ENCODE data around the gene ENC1. TPM values are rescaled to one million over a fixed set of nuclear protein-coding genes. Genes with fewer than 3 reads are reported as not detected.
A peak's percentile ranks its signal among the peaks of the same experiment; 100 is the strongest.

The ENC1 gene
- polyA plus RNA-seq, 6 donors from 2014 or later: 3.3 to 10.3 (median 4.9) TPM

DNA sequence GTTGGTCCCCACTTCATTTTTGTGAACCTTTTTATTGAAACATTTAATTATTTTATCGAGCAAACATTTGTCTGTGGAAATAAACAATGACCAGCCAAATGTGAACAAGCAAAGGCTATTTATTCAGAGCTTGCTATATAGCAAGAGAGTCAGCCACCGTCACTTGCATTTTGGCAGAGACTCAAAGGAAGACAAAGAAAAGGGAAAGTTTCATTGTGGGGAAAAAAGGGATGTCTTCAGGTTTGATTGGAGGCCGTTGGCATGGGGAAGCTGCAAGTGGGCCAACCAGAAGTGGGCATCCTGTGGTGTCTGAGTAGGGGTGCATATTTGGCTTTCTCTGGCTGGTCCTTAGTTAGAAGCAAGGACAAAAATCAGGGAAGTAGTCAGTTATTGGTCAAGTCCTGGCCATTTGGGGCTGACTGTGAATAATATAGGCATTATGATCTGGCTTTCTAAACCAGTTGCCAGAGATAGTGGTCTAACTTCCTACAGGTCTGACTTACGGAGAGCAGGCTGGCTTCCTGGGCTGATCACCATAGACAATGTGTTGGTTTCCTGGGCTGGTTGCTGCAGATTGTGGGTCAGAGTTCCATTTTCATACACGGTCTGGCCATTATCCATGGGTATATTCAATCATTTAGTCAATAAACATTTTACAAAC lies 16.6 kb downstream of the ENC1 start:
- no peak for ATAC-seq (ENCODE audit: low read depth in 2 of 2)
- peaks cover 0 to 7% (median 0%) of the 10 kb centered on the region in 3 donors for H3K4me1 Mint-ChIP-seq
- H3K4me3 Mint-ChIP-seq: no peak overlapping the region
- H3K36me3 Mint-ChIP-seq: no peaks in the 10 kb centered on the region
- H3K9me3 Mint-ChIP-seq: no peaks in the 10 kb centered on the region
- peaks cover 9 to 31% (median 19%) of the 10 kb centered on the region in 3 donors for H3K27me3 Mint-ChIP-seq
- no peak for DNase-seq
- H3K27ac Mint-ChIP-seq: no peak overlapping the region

DNA sequence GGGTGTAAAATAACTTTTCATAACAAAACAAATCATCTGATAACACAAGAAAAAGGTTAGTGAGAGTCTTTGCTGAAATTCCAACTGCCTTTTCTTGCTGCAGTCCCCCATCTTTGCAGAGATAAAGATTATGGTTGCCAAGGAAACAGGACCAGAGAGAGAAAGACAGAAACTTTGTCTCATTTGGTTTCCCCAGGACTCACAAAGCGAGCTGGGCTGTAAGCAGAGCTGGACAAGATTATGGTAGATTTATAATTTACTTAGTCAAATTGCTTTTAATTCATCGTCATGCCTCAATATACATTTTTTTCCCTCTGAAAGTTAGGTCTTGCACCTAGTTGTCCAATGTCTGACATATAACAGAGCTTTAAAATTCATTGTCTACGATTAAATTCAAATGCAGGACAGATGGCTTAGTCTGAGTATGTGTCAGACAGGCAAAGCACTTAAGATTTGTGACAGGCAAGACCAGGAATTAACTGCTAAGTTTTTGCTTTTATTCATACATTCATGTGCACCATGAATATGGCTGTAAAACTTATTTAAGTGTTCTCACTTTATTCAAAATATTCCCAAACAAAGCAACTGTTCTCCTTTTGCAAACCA lies 17.4 kb downstream of the ENC1 start:
- Mint-ChIP-seq H3K4me1 (peaks cover 0 to 4% (median 0%) of the 10 kb centered on the region in 3 donors), H3K27ac (peak overlapping the region in 1 of 6 donors; percentile 20), H3K27me3 (peaks cover 10 to 34% (median 26%) of the 10 kb centered on the region in 3 donors), H3K4me3 (no peak overlapping the region), H3K9me3 (no peaks in the 10 kb centered on the region), H3K36me3 (no peaks in the 10 kb centered on the region)
- DNase-seq: no peak
- ATAC-seq (ENCODE audit: low read depth in 2 of 2): no peak

DNA sequence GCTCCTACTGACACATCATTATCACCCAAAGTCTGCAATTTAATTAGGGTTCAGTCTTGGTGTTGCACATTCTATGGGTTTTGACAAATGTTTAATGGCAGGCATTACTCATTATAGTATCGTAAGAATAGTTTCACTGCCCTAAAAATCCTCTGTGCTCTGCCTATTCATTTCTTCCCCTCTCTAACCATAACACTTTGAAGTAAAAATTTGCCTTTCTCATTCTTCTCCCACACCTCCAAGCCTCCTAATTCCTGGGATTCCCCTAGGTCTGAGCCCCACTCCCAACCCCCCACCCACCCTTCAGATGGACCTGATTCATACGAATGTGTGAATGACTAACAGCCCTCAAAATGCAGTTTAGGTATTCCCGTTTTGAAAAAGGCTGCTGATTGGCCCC lies 18.4 kb downstream of the ENC1 start:
- Mint-ChIP-seq H3K9me3 (no peaks in the 10 kb centered on the region), H3K27ac (peak overlapping the region in 2 of 6 donors; percentile 41 to 60), H3K27me3 (peaks cover 18 to 43% (median 34%) of the 10 kb centered on the region in 3 donors), H3K36me3 (no peaks in the 10 kb centered on the region), H3K4me1 (peaks cover 0 to 2% (median 0%) of the 10 kb centered on the region in 3 donors), H3K4me3 (no peak overlapping the region)
- DNase-seq (no peak), ATAC-seq (ENCODE audit: low read depth in 2 of 2) (no peak)

DNA sequence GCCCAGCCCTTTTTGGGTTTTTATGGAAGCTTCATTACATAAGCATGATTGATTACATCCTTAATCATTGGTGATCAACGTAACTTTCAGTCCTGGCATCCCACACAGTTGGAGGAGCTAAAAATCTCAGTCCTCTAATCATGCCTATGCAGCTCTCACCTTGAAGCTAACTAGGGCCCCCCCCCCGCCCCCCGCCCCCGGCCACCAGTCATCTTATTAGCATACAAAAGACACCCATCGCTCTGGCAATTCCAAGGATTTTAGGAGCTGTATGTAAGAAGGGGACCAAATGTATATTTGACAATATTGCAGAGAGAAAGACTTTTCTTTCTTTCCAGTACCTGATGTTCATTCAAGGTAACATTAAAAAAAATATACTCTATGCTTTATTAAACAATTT lies 19.0 kb downstream of the ENC1 start:
- Mint-ChIP-seq H3K27me3 (peaks cover 18 to 43% (median 34%) of the 10 kb centered on the region in 3 donors), H3K4me1 (peaks cover 0 to 2% (median 0%) of the 10 kb centered on the region in 3 donors), H3K36me3 (no peaks in the 10 kb centered on the region), H3K9me3 (no peaks in the 10 kb centered on the region), H3K27ac (no peak overlapping the region), H3K4me3 (no peak overlapping the region)
- ATAC-seq (ENCODE audit: low read depth in 2 of 2) (no peak), DNase-seq (no peak)

DNA sequence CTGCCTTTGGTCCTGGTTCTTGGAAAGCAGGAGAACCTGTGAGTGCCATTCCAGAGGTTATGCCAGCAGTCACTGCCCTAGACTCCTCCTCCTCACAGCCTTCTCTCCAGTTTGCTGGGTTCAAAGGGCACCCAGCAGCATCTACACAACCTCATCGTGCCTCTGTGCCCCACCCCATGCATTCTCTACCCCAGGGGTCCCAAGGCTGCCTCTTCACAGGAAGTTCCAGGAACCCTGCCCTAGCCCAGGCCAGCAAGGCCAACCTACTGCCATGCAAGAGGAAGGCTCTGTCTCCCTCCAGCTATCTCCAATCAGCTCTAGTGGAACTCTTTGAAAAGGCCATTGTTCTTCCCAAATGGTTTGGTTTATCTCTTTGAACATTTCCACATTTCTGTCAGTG lies 21.2 kb downstream of the ENC1 start:
- H3K36me3 Mint-ChIP-seq: no peaks in the 10 kb centered on the region
- H3K27ac Mint-ChIP-seq: peak overlapping the region in 1 of 6 donors; percentile 32
- DNase-seq: no peak
- no peaks in the 10 kb centered on the region for H3K4me1 Mint-ChIP-seq
- H3K27me3 Mint-ChIP-seq: peaks cover 18 to 39% (median 34%) of the 10 kb centered on the region in 3 donors
- ATAC-seq (ENCODE audit: low read depth in 2 of 2): no peak
- H3K4me3 Mint-ChIP-seq: no peak overlapping the region
- H3K9me3 Mint-ChIP-seq: no peaks in the 10 kb centered on the region

DNA sequence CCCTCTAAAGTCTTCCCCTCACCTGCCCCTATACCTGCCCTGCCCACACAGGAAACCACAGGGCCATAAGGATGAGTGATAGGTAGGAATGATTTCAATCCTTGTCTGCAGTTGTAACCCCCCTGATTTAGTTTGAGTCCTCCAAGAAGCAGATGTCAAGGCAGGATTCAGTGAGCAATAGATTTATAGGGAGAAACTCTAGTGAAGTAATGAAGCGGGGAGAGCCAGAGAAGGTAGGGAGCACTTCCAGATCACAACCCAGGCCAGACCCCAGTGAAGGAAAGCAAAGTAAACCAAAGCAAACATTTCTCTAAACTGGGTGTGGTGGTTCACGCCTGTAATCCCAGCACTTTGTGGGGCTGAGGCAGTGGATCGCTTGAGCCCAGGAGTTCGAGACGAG lies 22.4 kb downstream of the ENC1 start:
- H3K27ac Mint-ChIP-seq: peak overlapping the region in 1 of 6 donors; percentile 56
- H3K4me3 Mint-ChIP-seq: no peak overlapping the region
- no peak for DNase-seq
- ATAC-seq (ENCODE audit: low read depth in 2 of 2): no peak
- peaks cover 13 to 39% (median 34%) of the 10 kb centered on the region in 3 donors for H3K27me3 Mint-ChIP-seq
- H3K9me3 Mint-ChIP-seq: no peaks in the 10 kb centered on the region
- no peaks in the 10 kb centered on the region for H3K36me3 Mint-ChIP-seq
- H3K4me1 Mint-ChIP-seq: no peaks in the 10 kb centered on the region

DNA sequence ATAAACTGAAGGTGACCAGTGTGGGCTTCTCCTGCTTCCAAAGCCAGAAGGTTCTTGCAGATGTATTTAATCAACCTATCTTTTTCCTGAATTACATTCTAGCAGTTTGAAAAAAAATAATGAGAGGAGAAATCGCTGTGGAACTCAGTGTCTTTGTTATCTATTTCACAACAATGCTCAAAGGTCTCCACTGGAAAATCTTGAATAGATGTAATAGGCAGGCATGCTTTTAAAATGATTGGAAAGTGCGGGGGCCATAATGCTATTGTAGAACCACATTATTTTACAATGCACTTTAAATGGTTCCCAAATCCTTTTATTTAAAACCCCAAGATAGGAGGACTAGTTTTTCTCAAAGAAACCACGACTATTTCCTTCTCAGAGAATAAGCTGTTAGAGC lies 23.3 kb downstream of the ENC1 start:
- Mint-ChIP-seq H3K4me3 (no peak overlapping the region), H3K27me3 (peaks cover 13 to 34% (median 32%) of the 10 kb centered on the region in 3 donors), H3K27ac (no peak overlapping the region), H3K36me3 (no peaks in the 10 kb centered on the region), H3K4me1 (no peaks in the 10 kb centered on the region), H3K9me3 (no peaks in the 10 kb centered on the region)
- no peak for DNase-seq
- no peak for ATAC-seq (ENCODE audit: low read depth in 2 of 2)

DNA sequence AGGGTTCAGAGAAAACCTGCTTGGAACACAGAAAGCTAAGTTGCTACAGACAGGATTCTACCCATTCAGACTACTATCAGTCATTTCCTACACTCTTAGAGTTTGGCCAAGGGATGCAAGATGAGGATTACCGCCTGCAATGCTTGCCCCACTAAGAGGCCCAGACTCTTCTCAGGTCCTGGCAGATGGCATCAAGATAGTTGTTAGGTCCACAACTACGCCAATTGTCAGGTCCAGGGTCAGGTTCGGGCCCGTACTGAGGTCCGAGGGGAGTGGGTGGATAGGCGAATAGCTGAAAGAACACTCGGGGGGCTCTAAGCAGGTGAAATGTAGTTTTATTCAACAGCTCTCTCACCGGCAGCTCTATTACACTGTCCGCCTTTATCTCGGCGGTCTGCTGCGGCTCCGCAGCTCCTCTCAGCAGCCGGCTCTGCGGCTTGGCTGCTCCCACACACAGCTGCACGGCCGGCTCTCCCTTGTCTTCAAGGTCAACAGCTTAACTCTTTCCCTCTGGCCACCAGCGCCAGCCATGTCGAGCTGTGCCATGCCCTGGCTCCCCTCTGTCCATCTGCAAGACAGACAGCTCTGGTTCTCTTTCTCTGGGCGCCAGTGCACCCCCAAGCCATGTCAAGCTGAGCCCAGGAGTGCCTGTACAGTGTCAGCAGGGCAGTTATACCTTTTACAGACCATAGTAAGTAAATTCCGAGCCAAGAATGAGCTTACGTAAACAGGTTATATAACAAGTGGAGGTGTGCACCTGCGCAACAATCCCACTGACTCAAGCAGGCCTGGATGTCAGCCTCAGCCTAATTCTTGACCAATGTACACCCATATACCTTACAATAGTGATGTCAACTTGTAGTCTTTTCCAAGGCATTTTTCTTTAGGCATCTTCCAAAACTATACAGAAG lies 24.0 kb downstream of the ENC1 start:
- Mint-ChIP-seq H3K4me3 (no peak overlapping the region), H3K36me3 (no peaks in the 10 kb centered on the region), H3K27ac (no peak overlapping the region), H3K4me1 (no peaks in the 10 kb centered on the region), H3K27me3 (peaks cover 9 to 34% (median 30%) of the 10 kb centered on the region in 3 donors), H3K9me3 (no peaks in the 10 kb centered on the region)
- DNase-seq: no peak
- no peak for ATAC-seq (ENCODE audit: low read depth in 2 of 2)

DNA sequence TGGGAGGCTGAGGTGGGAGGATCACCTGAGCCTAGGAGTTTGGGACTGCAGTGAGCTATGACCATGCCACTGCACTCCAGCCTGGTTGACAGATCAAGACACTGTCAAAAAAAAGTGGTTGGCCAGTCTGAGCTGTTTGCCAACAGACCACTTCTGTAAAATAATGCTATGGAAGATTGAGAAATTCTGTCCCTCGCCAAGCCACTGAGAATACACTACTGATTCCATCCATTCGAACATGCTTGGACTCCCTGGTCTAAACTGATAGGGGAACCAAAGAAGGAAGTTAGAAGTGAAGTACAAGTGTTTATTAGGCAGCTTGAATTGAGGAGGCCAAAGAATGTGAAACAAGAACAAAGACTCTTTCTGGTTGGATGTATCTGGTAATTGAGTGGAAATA lies 27.2 kb downstream of the ENC1 start:
- DNase-seq (no peak), ATAC-seq (ENCODE audit: low read depth in 2 of 2) (no peak)
- Mint-ChIP-seq H3K36me3 (no peaks in the 10 kb centered on the region), H3K9me3 (no peaks in the 10 kb centered on the region), H3K27me3 (peaks cover 10 to 13% (median 13%) of the 10 kb centered on the region in 3 donors), H3K4me3 (no peak overlapping the region), H3K4me1 (no peaks in the 10 kb centered on the region), H3K27ac (peak overlapping the region in 1 of 6 donors; percentile 62)

DNA sequence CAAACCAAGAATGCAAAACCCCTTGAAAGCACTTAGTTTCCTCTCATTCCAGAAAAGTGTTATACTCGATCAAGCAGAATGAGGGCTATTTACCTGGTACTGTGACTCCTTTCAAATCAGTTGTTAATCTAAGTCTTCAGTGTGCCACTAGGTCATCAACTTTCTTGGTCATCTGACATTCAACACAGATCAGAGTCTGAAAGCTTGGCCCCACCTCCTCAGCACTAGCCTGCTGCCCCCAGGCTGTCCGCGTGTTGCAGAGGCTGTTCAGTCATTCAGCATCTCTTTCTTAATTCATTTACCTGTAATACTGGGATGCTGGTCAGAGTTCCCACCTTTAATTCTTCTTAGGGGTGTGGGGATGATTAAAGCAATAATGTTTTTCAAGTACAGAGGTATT lies 28.5 kb downstream of the ENC1 start:
- H3K9me3 Mint-ChIP-seq: no peaks in the 10 kb centered on the region
- no peaks in the 10 kb centered on the region for H3K36me3 Mint-ChIP-seq
- H3K27ac Mint-ChIP-seq: no peak overlapping the region
- peaks cover 0 to 4% (median 4%) of the 10 kb centered on the region in 3 donors for H3K27me3 Mint-ChIP-seq
- DNase-seq: no peak
- H3K4me1 Mint-ChIP-seq: no peaks in the 10 kb centered on the region
- ATAC-seq (ENCODE audit: low read depth in 2 of 2): no peak
- H3K4me3 Mint-ChIP-seq: no peak overlapping the region

DNA sequence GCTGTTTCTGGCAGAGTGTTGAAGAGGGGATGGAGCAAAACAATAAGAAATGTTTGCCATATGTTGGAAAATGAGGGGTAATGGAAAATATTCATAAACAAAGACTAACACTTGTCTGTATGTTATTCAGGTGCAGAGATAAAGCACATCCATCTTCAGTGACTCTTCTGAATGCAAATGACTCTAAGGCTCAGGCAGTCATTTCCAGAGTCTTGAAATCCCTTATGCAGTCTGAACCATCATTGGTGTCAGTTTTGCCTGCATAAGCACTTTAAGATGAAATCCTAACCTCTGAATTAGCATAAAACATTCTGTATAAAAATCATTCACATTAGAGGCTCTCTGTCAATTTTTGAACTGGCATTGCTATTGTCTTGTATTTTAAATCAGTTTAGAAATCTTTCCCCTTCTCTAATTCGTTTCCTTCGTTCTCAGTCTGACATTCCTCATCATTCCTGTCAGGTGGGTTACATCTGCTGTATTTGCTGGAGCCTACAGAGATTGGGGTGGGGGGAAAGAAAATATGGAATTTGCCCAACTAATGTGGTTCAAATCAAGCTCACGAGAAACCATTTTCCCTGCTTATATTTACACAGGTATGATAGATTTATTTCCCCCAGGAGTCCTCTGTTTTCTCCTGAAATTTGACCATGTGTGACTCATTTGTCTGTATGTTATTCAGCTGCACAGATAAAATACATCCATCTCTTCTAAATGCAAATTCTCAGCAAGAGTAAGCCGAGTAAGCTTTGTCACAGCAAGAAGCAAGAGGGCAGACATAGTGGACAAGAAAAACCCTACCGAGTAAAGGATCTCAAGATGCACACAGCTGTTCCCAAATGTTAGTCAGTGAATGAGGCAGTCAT lies 31.6 kb downstream of the ENC1 start:
- no peak overlapping the region for H3K4me3 Mint-ChIP-seq
- no peaks in the 10 kb centered on the region for H3K4me1 Mint-ChIP-seq
- H3K27ac Mint-ChIP-seq: peak overlapping the region in 2 of 6 donors; percentile 17 to 28
- ATAC-seq (ENCODE audit: low read depth in 2 of 2) (no peak), DNase-seq (no peak)
- H3K36me3 Mint-ChIP-seq: no peaks in the 10 kb centered on the region
- peaks cover 3 to 6% (median 4%) of the 10 kb centered on the region in 3 donors for H3K27me3 Mint-ChIP-seq
- H3K9me3 Mint-ChIP-seq: no peaks in the 10 kb centered on the region

DNA sequence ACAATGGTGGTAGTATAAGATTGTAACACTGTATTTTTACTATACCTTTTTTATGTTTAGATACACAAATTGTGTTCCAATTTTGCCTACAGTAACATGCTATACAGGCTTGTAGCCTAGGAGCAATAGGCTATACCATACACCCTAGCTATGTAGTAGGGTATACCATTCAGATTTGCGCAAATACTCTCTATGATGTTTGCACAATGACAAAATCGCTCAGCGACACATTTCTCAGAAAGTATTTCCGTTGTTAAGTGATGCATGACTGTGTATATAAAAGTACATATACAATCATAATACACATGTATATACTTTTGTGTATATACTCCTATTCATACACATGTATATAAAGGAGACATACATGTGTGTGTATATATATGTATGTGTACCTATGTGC lies 34.8 kb downstream of the ENC1 start:
- no peaks in the 10 kb centered on the region for H3K9me3 Mint-ChIP-seq

DNA sequence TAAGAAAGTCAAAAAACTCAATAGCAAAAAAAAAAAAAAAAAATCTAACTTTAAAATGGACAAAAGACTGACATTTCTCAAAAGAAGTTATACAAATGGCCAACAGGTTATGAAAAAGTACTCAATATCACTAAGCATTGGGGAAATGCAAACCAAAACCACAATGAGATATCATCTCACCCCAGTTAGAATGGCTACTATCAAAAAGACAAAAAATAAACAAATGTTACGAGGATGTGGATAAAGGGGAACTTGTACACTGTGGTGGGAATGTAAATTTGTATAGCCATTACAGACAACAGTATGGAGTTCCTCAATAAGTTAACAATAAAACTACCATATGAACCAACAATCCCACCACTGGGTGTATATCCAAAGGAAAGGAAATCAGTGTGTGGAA lies 37.2 kb downstream of the ENC1 start:
- H3K27ac Mint-ChIP-seq: no peak overlapping the region
- DNase-seq (no peak), ATAC-seq (ENCODE audit: low read depth in 2 of 2) (no peak)
- no peaks in the 10 kb centered on the region for H3K36me3 Mint-ChIP-seq
- H3K9me3 Mint-ChIP-seq: no peaks in the 10 kb centered on the region
- no peak overlapping the region for H3K4me3 Mint-ChIP-seq
- H3K4me1 Mint-ChIP-seq: no peaks in the 10 kb centered on the region
- peaks cover under 1 to 20% (median 16%) of the 10 kb centered on the region in 3 donors for H3K27me3 Mint-ChIP-seq

More for the DNA sequence above, 34.8 kb downstream of the ENC1 start:
- ATAC-seq (ENCODE audit: low read depth in 2 of 2) (no peak), DNase-seq (no peak)
- peaks cover 4 to 16% (median 16%) of the 10 kb centered on the region in 3 donors for H3K27me3 Mint-ChIP-seq
- no peak overlapping the region for H3K27ac Mint-ChIP-seq
- no peaks in the 10 kb centered on the region for H3K36me3 Mint-ChIP-seq
- no peaks in the 10 kb centered on the region for H3K4me1 Mint-ChIP-seq
- no peak overlapping the region for H3K4me3 Mint-ChIP-seq
